ENCODE results near the gene MLST8.

Gene MLST8

GRCh38 chr16:2216330-2216729 is 11.1 kb downstream of the MLST8 start:
- Histone ChIP-seq H3K4me3 (ENCODE audit: low read depth in 1 of 2, low read length in 1 of 2) (no peak overlapping the region), H3K9me3 (no peaks in the 10 kb centered on the region), H3K4me1 (ENCODE audit: control insufficient read depth in 1 of 2, insufficient read depth in 1 of 2, low read depth in 1 of 2, low read length in 1 of 2) (peaks cover 40 to 41% of the 10 kb centered on the region in 2 experiments), H3K27me3 (no peaks in the 10 kb centered on the region), H3K27ac (no peak overlapping the region), H3K36me3 (no peaks in the 10 kb centered on the region)
- TF ChIP-seq CTCF (IDR thresholded peaks at IDR 0.05) = no peak

GRCh38 chr16:2223221-2223941 is 18.1 kb downstream of the MLST8 start, which contains the start of gene E4F1:
Gene E4F1, plus strand, starts transcription at chr16:2223591. Its CDS starts 23 bp downstream, at chr16:2223614.
- Histone ChIP-seq H3K4me3 (ENCODE audit: low read depth in 1 of 2, low read length in 1 of 2) (peak within 1 kb of the TSS; percentile 75 to 76), H3K27ac (peak within 1 kb of the TSS; percentile 88), H3K9me3 (no peaks in the 10 kb centered on the region), H3K36me3 (peaks cover 14% of the 10 kb centered on the region), H3K27me3 (no peaks in the 10 kb centered on the region), H3K4me1 (ENCODE audit: control insufficient read depth in 1 of 2, insufficient read depth in 1 of 2, low read depth in 1 of 2, low read length in 1 of 2) (peaks cover 15 to 18% of the 10 kb centered on the region in 2 experiments)
- peak; percentile 53 for TF ChIP-seq CTCF (IDR thresholded peaks at IDR 0.05)

GRCh38 chr16:2223942-2224486 is 18.8 kb downstream of the MLST8 start:
- H3K27me3 ChIP-seq = no peaks in the 10 kb centered on the region
- H3K36me3 ChIP-seq = peaks cover 21% of the 10 kb centered on the region
- peak overlapping the region; percentile 88 for H3K27ac ChIP-seq
- TF ChIP-seq CTCF (IDR thresholded peaks at IDR 0.05) = no peak
- peaks cover 15 to 18% of the 10 kb centered on the region in 2 experiments for H3K4me1 ChIP-seq (ENCODE audit: control insufficient read depth in 1 of 2, insufficient read depth in 1 of 2, low read depth in 1 of 2, low read length in 1 of 2)
- peak overlapping the region; percentile 75 to 76 for H3K4me3 ChIP-seq (ENCODE audit: low read depth in 1 of 2, low read length in 1 of 2)
- no peaks in the 10 kb centered on the region for H3K9me3 ChIP-seq

GRCh38 chr16:2226245-2226793 is 21.1 kb downstream of the MLST8 start:
- H3K4me1 ChIP-seq (ENCODE audit: control insufficient read depth in 1 of 2, insufficient read depth in 1 of 2, low read depth in 1 of 2, low read length in 1 of 2) = peaks cover 15 to 18% of the 10 kb centered on the region in 2 experiments
- no peaks in the 10 kb centered on the region for H3K27me3 ChIP-seq
- H3K36me3 ChIP-seq = peaks cover 43% of the 10 kb centered on the region
- H3K9me3 ChIP-seq = no peaks in the 10 kb centered on the region
- no peak for TF ChIP-seq CTCF (IDR thresholded peaks at IDR 0.05)
- no peak overlapping the region for H3K27ac ChIP-seq
- no peak overlapping the region for H3K4me3 ChIP-seq (ENCODE audit: low read depth in 1 of 2, low read length in 1 of 2)

GRCh38 chr16:2226918-2227317 is 21.7 kb downstream of the MLST8 start:
- Histone ChIP-seq H3K9me3 (no peaks in the 10 kb centered on the region), H3K4me3 (ENCODE audit: low read depth in 1 of 2, low read length in 1 of 2) (no peak overlapping the region), H3K27me3 (no peaks in the 10 kb centered on the region), H3K36me3 (peaks cover 49% of the 10 kb centered on the region), H3K27ac (no peak overlapping the region), H3K4me1 (ENCODE audit: control insufficient read depth in 1 of 2, insufficient read depth in 1 of 2, low read depth in 1 of 2, low read length in 1 of 2) (peaks cover 15 to 18% of the 10 kb centered on the region in 2 experiments)
- no peak for TF ChIP-seq CTCF (IDR thresholded peaks at IDR 0.05)
